Measurements from ENCODE around the gene ALG11. TPM values are rescaled to one million over a fixed set of nuclear protein-coding genes. Genes with fewer than 3 reads are reported as not detected.

The ALG11 gene
- total and polyA plus RNA-seq, 2 donors (not counting 1 experiment from before 2014, with no cell fraction given), result 3.2 to 38.8 TPM

- no peak overlapping the region for H2AFZ ChIP-seq (ENCODE audit: insufficient read depth, low read depth, low read length, poor library complexity, severe bottlenecking)
- H3K4me1 ChIP-seq (ENCODE audit: control insufficient read depth in 2 of 2, insufficient read depth in 2 of 2, low read length in 2 of 2), result no peaks in the 10 kb centered on the region
- H3K9ac ChIP-seq (ENCODE audit: low read length), result no peak overlapping the region
- no peaks in the 10 kb centered on the region for H4K20me1 ChIP-seq (ENCODE audit: control insufficient read depth, insufficient read depth, low read length, poor library complexity, severe bottlenecking)
- POLR2A ChIA-PET, result no interaction called here
- TF ChIP-seq EZH2 (IDR thresholded peaks at IDR 0.05; ENCODE audit: borderline replicate concordance, insufficient read depth, low read depth, low read length, poor library complexity, severe bottlenecking) (no peak), CTCF (IDR thresholded peaks at IDR 0.05) (no peak)
- Mint-ChIP-seq H3K27me3 (peaks cover 39% of the 10 kb centered on the region), H3K4me3 (no peak overlapping the region), H3K4me1 (no peaks in the 10 kb centered on the region), H3K9me3 (ENCODE audit: insufficient read depth) (no peaks in the 10 kb centered on the region), H3K27ac (no peak overlapping the region)
- intact Hi-C loops (cut with micrococcal nuclease), result no loop called here
- H3K79me2 ChIP-seq (ENCODE audit: control insufficient read depth, insufficient read depth, low read length), result no peaks in the 10 kb centered on the region
- no peak for DNase-seq
- no peak overlapping the region for H3K4me3 ChIP-seq (ENCODE audit: control extremely low read depth in 1 of 5, extremely low read depth in 1 of 5, insufficient read depth in 1 of 5, low read depth in 2 of 5, low read length in 4 of 5)
- H3K9me3 ChIP-seq (ENCODE audit: control extremely low read depth in 1 of 3, control insufficient read depth in 2 of 3, insufficient read depth in 1 of 3, low read length in 2 of 3), result no peaks in the 10 kb centered on the region
- H3K4me2 ChIP-seq (replicated peaks; ENCODE audit: low read depth, low read length, poor library complexity, severe bottlenecking), result no peak overlapping the region
- CTCF ChIA-PET, result interaction anchor here (1.0 to 3.1 kb wide), 2 partner anchors 13 to 128 kb away, joined by 3 to 9 read pairs; partner anchors contain the start of gene ALG11
- peaks cover 0 to 24% (median 2%) of the 10 kb centered on the region in 4 experiments for H3K27me3 ChIP-seq (replicated peaks in 1 of 4; ENCODE audit: control extremely low read depth in 1 of 4, control insufficient read depth in 3 of 4, insufficient read depth in 4 of 4, low read length in 3 of 4)
- 96% methylated on average over 13 of the region's 13 CpGs for WGBS (ENCODE audit: insufficient coverage)
- ATAC-seq (ENCODE audit: low read depth), result no peak
- H3K27ac ChIP-seq (ENCODE audit: low read length in 2 of 2), result no peak overlapping the region
- no peaks in the 10 kb centered on the region for H3K36me3 ChIP-seq (replicated peaks in 1 of 2; ENCODE audit: control extremely low read depth in 1 of 2, control insufficient read depth in 1 of 2, extremely low read depth in 1 of 2, insufficient read depth in 2 of 2, low read length in 1 of 2)
Observed at GRCh38 chr13:51999510-51999911, 12.7 kb upstream of the ALG11 start.

- Histone ChIP-seq H3K4me1 (ENCODE audit: control insufficient read depth in 2 of 2, insufficient read depth in 2 of 2, low read length in 2 of 2) (no peaks in the 10 kb centered on the region), H3K27me3 (replicated peaks in 1 of 4; ENCODE audit: control extremely low read depth in 1 of 4, control insufficient read depth in 3 of 4, insufficient read depth in 4 of 4, low read length in 3 of 4) (peaks cover 0 to 24% (median 2%) of the 10 kb centered on the region in 4 experiments), H3K36me3 (replicated peaks in 1 of 2; ENCODE audit: control extremely low read depth in 1 of 2, control insufficient read depth in 1 of 2, extremely low read depth in 1 of 2, insufficient read depth in 2 of 2, low read length in 1 of 2) (no peaks in the 10 kb centered on the region), H3K9me3 (ENCODE audit: control extremely low read depth in 1 of 3, control insufficient read depth in 2 of 3, insufficient read depth in 1 of 3, low read length in 2 of 3) (no peaks in the 10 kb centered on the region), H3K27ac (ENCODE audit: low read length in 2 of 2) (no peak overlapping the region), H2AFZ (ENCODE audit: insufficient read depth, low read depth, low read length, poor library complexity, severe bottlenecking) (no peak overlapping the region), H3K79me2 (ENCODE audit: control insufficient read depth, insufficient read depth, low read length) (no peaks in the 10 kb centered on the region), H3K4me2 (replicated peaks; ENCODE audit: low read depth, low read length, poor library complexity, severe bottlenecking) (no peak overlapping the region), H4K20me1 (ENCODE audit: control insufficient read depth, insufficient read depth, low read length, poor library complexity, severe bottlenecking) (no peaks in the 10 kb centered on the region), H3K4me3 (ENCODE audit: control extremely low read depth in 1 of 5, extremely low read depth in 1 of 5, insufficient read depth in 1 of 5, low read depth in 2 of 5, low read length in 4 of 5) (no peak overlapping the region), H3K9ac (ENCODE audit: low read length) (no peak overlapping the region)
- intact Hi-C loops (cut with micrococcal nuclease), result no loop called here
- Mint-ChIP-seq H3K27ac (no peak overlapping the region), H3K27me3 (peaks cover 39% of the 10 kb centered on the region), H3K9me3 (ENCODE audit: insufficient read depth) (no peaks in the 10 kb centered on the region), H3K4me3 (no peak overlapping the region), H3K4me1 (no peaks in the 10 kb centered on the region)
- TF ChIP-seq CTCF (IDR thresholded peaks at IDR 0.05), result no peak
- TF ChIP-seq EZH2 (IDR thresholded peaks at IDR 0.05; ENCODE audit: borderline replicate concordance, insufficient read depth, low read depth, low read length, poor library complexity, severe bottlenecking), result no peak
- 88% methylated on average over 1 of the region's 1 CpG for WGBS (ENCODE audit: insufficient coverage)
- ATAC-seq (ENCODE audit: low read depth) (no peak), DNase-seq (no peak)
- POLR2A ChIA-PET, result no interaction called here
- CTCF ChIA-PET, result interaction anchor here (1.0 to 3.1 kb wide), 3 partner anchors 13 to 165 kb away, joined by 3 to 9 read pairs (median 4); partner anchors contain the start of gene ALG11
Observed at GRCh38 chr13:51999921-52000320, 12.3 kb upstream of the ALG11 start.
